Right lobe of liver (tissue), 6 donors: ENCODE data around the gene NBPF26. TPM values are rescaled to one million over a fixed set of nuclear protein-coding genes. Genes with fewer than 3 reads are reported as not detected.
"Not testable (repeated sequence)": the region's sequence is repeated elsewhere in the genome, so short reads cannot be mapped to it uniquely, and the experiment has no call there.

Source experiments
- ATAC-seq, 4 donors: fragments of 200-7000 bp; cut with Tn5 transposase; one replicate each; pipeline ENCODE4 v1.9.1; 2020; ENCODE audit warnings: mild to moderate bottlenecking in 4 of 4, moderate library complexity in 4 of 4
- DNase-seq, 3 donors: peaks; one replicate each; pipeline ENCODE4 v3.0.0-alpha.2; 2020
- H3K27ac ChIP-seq, 3 donors: fragments of 200-600 bp; one replicate each; pipeline ENCODE4 v1.8.0; 2022
- H3K27me3 ChIP-seq, 2 donors: fragments of 200-600 bp; one replicate each; pipeline ENCODE4 v1.8.0; 2022
- H3K36me3 ChIP-seq, 4 donors: fragments of 200-600 bp; sonication (generic) in 1 of 4; one replicate each; pipeline versions ENCODE4 v1.5.1 to v1.8.0; 2017 to 2022; ENCODE audit warnings: control low read depth in 1 of 4
- H3K4me1 ChIP-seq, 4 donors: fragments of 200-600 bp; sonication (generic) in 1 of 4; one replicate each; pipeline versions ENCODE4 v1.5.1 to v1.8.0; 2017 to 2022; ENCODE audit warnings: control low read depth in 1 of 4
- H3K4me3 ChIP-seq, 3 donors: fragments of 200-600 bp; one replicate each; pipeline ENCODE4 v1.8.0; 2022
- H3K9me3 ChIP-seq, 4 donors: fragments of 200-600 bp; sonication (generic) in 1 of 4; one replicate each; pipeline versions ENCODE4 v1.5.1 to v1.8.0; 2017 to 2022; ENCODE audit warnings: control low read depth in 1 of 4
- WGBS: methylation state at CpG from one replicate; pipeline ENCODE4 v1.1.6; 2018; ENCODE audit warnings: low coverage, low lambda C conversion rate; ENCODE audit not compliant: insufficient coverage; ENCODE audit errors: missing lambda C conversion rate; 5-methylcytosine and 5-hydroxymethylcytosine counted together
- intact Hi-C, 2 donors: fragments of 100-400 bp; cut with DNase I; formaldehyde crosslinking; loops; one replicate each; pipeline versions ENCODE4 v1.11.2 to v1.14.1; 2022
- total RNA-seq, 6 experiments: library from RNA; depleted of rRNA in 2 of 6; stranded (reverse); fragments of >200 nt in 2 of 6; fragmentation: NEBNext Ultra II Directional in 3 of 6; extraction: Animal tissue kit (Norgen Biotek cat#: 25700) in 3 of 6; gene quantifications; one replicate each; pipeline versions ENCODE4 v1.1.0 to v1.2.4, GENCODE V29; 2016 to 2023
- TF ChIP-seq, protein P1 (sequence below), 4 donors: fragments of 200-600 bp in 3 of 4; fragments of 450-650 bp in 1 of 4; IDR thresholded peaks; one replicate each; pipeline versions ENCODE4 v1.5.1 to v1.8.0; 2016 to 2022; ENCODE audit warnings: antibody characterized with exemption in 4 of 4, mild to moderate bottlenecking in 2 of 4
- donor health status: DM: no; HTN: yes; CAD: no.
- donor health status: DM: no; HTN: no; CAD: no.
- donor health status: DM: no; HTN: no; CAD: no.
- donor health status: DM: no; HTN: yes; CAD: no.
- donor health status: DM: no; HTN: yes; CAD: no.

The NBPF26 gene
- total RNA-seq, 6 experiments from 2014 or later = 3.3 to 17.2 (median 9.5) TPM

DNA sequence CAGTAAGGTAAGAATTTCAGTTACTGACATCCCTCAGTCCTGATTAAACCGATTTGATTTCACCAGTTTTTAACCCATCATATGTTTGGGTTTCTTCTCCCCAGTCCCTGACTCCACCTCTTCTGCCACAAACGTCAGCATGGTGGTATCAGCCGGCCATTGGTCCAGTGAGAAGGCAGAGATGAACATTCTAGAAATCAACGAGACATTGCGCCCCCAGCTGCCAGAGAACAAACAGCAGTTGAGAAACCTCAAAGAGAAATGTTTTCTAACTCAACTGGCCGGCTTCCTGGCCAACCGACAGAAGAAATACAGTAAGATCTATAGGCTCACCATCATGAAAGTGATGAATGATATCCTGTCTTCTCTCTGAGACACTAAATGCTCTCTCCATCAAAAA, 81.7 kb downstream of the NBPF26 start:
- WGBS = no CpG with 5 or more reads among the region's 7 CpGs
- H3K4me3 ChIP-seq, H3K9me3 ChIP-seq, H3K36me3 ChIP-seq, intact Hi-C loops, ATAC-seq, H3K4me1 ChIP-seq, H3K27ac ChIP-seq, H3K27me3 ChIP-seq: not testable (repeated sequence)
- DNase-seq = peak in 1 of 3 donors; percentile 47

DNA sequence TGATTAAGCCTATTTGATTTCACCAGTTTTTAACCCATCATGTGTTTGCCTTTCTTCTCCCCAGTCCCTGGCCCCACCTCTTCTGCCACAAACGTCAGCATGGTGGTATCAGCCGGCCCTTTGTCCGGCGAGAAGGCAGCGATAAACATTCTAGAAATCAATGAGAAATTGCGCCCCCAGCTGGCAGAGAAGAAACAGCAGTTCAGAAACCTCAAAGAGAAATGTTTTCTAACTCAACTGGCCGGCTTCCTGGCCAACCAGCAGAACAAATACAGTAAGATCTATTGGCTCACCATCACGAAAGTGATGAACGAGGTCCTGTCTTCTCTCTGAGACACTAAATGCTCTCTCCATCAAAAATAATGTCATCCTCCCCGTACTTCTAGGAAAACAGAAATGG, 88.1 kb downstream of the NBPF26 start:
- H3K9me3 ChIP-seq, H3K36me3 ChIP-seq, H3K4me1 ChIP-seq, H3K4me3 ChIP-seq, intact Hi-C loops, H3K27me3 ChIP-seq, H3K27ac ChIP-seq, ATAC-seq: not testable (repeated sequence)
- TF ChIP-seq, protein P1, sequence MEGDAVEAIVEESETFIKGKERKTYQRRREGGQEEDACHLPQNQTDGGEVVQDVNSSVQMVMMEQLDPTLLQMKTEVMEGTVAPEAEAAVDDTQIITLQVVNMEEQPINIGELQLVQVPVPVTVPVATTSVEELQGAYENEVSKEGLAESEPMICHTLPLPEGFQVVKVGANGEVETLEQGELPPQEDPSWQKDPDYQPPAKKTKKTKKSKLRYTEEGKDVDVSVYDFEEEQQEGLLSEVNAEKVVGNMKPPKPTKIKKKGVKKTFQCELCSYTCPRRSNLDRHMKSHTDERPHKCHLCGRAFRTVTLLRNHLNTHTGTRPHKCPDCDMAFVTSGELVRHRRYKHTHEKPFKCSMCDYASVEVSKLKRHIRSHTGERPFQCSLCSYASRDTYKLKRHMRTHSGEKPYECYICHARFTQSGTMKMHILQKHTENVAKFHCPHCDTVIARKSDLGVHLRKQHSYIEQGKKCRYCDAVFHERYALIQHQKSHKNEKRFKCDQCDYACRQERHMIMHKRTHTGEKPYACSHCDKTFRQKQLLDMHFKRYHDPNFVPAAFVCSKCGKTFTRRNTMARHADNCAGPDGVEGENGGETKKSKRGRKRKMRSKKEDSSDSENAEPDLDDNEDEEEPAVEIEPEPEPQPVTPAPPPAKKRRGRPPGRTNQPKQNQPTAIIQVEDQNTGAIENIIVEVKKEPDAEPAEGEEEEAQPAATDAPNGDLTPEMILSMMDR (IDR thresholded peaks at IDR 0.05) = peak in 2 of 4 donors; percentile 21 to 53
- DNase-seq = peak in 1 of 3 donors; percentile 55
- WGBS = no CpG with 5 or more reads among the region's 10 CpGs

DNA sequence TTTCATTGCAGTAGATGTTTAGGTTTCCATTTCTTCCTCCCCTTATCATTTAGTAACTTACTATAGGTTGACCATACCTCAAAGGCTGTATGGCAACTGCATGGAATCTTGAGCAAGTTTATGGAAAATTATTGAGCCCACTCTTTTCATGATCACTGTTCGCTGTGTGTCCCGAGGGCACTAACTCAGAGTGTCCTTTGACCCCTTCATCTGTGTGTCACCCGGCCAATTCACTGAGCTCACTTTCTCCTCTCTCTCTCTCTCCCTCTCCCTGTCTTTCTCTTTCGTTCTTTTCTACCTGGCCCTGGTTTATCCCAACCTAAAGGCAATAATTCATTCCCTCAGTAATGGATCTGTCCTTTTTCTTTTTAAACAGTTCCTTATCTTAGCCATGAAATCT, 101.3 kb downstream of the NBPF26 start:
- ATAC-seq = peak in 2 of 4 donors; percentile 67 to 68
- peak; percentile 20 to 55 (median 50) for DNase-seq
- WGBS = no CpG with 5 or more reads among the region's 4 CpGs
- H3K36me3 ChIP-seq, H3K4me3 ChIP-seq, H3K4me1 ChIP-seq, H3K27me3 ChIP-seq, intact Hi-C loops, H3K27ac ChIP-seq, H3K9me3 ChIP-seq: not testable (repeated sequence)

DNA sequence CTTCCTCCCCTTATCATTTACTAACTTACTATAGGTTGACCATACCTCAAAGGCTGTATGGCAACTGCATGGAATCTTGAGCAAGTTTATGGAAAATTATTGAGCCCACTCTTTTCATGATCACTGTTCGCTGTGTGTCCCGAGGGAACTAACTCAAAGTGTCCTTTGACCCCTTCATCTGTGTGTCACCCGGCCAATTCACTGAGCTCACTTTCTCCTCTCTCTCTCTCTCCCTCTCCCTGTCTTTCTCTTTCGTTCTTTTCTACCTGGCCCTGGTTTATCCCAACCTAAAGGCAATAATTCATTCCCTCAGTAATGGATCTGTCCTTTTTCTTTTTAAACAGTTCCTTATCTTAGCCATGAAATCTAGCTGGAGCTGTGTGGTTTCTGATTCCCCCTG, 102.9 kb downstream of the NBPF26 start:
- H3K27ac ChIP-seq, intact Hi-C loops, H3K4me1 ChIP-seq, H3K4me3 ChIP-seq, H3K27me3 ChIP-seq, H3K36me3 ChIP-seq, H3K9me3 ChIP-seq, DNase-seq: not testable (repeated sequence)
- ATAC-seq = peak in 2 of 4 donors; percentile 59 to 61
- WGBS = no CpG with 5 or more reads among the region's 4 CpGs

DNA sequence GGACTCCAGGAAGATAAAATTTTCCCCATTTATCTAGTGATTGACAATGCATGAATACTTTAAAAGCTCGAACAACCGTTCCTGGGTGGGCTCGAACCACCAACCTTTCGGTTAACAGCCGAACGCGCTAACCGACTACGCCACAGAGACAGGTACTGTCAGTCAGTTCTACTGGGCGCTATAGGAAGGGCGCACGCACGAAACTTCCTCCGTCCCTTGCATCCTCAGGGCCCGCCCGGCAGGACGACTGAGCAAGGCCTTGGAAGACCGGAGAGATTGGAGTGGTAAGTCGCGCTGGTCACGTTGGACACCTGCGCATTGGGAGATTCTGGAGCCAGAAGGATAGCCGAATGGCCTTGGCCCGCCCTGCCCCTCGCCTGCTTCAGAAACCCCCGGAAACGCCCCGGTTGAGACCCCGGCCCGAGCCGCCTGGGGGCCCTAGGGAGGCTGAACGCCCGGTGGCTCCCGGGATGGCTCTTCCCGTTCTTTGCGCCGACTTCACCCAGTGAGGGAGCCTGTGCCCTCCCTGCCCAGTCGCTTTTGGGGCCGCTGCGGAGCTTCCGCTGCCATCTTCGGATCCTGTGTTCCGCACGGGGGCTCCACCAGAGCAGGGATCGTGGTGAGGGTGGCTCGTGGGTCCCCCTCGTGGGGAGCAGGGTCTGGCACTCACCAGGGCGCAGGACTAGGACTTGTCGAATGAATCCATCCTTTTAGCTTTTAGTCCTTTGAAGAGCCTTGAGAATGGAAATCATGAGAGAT, 120.6 kb downstream of the NBPF26 start:
- H3K9me3 ChIP-seq, H3K27me3 ChIP-seq, intact Hi-C loops, H3K4me1 ChIP-seq, H3K36me3 ChIP-seq, ATAC-seq: not testable (repeated sequence)
- peak; percentile 69 to 73 (median 72) for DNase-seq
- peak overlapping the region in 2 of 3 donors; percentile 33 to 57 for H3K27ac ChIP-seq
- no CpG with 5 or more reads among the region's 49 CpGs for WGBS
- TF ChIP-seq, protein P1 (IDR thresholded peaks at IDR 0.05) = peak in 2 of 4 donors; percentile 22 to 31
- H3K4me3 ChIP-seq = peak overlapping the region in 2 of 3 donors; percentile 39 to 59

DNA sequence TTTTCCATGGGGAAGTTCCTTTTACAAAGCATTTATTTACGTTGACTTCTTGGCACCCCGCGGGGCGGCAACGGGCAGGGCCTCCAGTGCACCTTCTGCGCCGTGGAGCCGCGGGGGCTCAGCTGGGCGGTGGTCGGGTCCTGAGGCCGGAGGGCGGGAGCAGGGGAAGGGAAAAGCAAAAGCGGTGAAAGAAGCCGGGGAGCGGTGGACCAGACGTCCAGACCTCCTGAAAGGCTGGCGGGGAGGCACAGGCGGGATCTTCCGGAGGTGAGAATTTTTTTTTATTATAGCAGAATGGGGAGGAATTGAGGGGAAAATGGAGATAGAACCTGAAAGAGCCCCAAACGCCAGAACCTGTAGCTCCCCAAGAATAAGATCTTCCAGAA, 121.2 kb downstream of the NBPF26 start:
- intact Hi-C loops, H3K27me3 ChIP-seq, ATAC-seq, H3K27ac ChIP-seq, DNase-seq, H3K4me1 ChIP-seq, H3K9me3 ChIP-seq, H3K36me3 ChIP-seq: not testable (repeated sequence)
- peak overlapping the region in 1 of 3 donors; percentile 59 for H3K4me3 ChIP-seq
- no CpG with 5 or more reads among the region's 21 CpGs for WGBS

DNA sequence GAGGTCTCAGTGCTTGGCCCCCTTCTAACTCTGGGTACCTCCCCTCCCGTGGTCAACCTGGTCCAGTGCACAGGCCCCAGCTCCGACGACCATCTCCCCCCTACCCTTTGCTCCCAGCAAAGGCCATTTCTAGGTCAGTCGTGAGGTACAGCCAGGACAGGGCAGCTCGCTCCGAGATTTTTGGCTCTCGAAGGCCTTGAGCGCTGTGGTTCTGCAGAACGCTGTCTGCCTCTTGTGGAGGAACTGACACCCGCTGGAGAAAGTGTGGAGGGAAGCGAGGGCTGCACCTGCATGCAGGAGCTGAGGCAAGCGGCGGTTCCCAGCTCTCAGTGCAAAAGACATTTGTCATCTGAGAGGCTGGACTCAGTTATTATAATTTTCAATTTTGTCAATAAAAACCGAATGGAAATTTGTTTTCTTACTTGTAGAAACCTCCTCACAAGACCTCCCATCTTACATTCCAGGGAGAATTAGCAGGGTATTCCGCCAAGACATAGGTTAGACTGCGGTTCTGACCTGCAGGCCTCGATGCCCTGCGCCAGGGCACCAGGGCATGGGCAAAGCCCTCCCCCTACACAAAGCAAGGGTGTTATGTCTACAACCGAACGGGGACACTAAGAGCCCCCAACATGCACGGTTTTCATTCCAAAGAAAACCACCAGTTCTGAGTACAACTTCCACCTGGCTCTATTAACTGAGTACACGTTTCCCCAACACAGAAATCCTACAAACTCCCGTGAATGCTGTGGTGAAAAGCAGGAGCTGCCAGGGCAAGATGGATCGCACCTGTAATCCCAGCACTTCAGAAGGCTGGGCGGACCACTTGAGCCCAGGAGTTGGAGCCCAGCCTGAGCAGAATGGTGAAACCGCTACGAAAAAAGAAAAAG, 125.9 kb downstream of the NBPF26 start:
- H3K9me3 ChIP-seq, intact Hi-C loops, H3K36me3 ChIP-seq, H3K27me3 ChIP-seq, H3K4me1 ChIP-seq: not testable (repeated sequence)
- ATAC-seq (peak; percentile 33 to 45 (median 38)), DNase-seq (peak; percentile 28 to 56 (median 51))
- peak overlapping the region in 1 of 3 donors; percentile 43 for H3K27ac ChIP-seq
- WGBS = no CpG with 5 or more reads among the region's 27 CpGs
- H3K4me3 ChIP-seq = peak overlapping the region in 1 of 3 donors; percentile 48

DNA sequence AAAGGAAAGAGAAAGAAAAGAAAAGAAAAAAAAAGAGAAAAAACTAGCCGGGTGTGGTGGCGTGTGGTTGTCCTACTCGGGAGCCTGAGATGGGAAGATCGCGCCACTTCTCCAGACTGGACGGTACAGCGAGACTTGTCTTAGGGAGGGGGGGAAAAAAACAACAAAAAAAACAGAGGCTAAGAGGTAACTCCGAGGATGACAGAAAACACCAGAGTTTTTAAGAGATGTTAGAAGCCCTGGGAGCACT, 126.5 kb downstream of the NBPF26 start:
- intact Hi-C loops, H3K4me1 ChIP-seq, DNase-seq, H3K27me3 ChIP-seq, ATAC-seq, H3K9me3 ChIP-seq, H3K36me3 ChIP-seq: not testable (repeated sequence)
- no CpG with 5 or more reads among the region's 8 CpGs for WGBS
- Histone ChIP-seq H3K4me3 (peak overlapping the region in 1 of 3 donors; percentile 48), H3K27ac (peak overlapping the region in 2 of 3 donors; percentile 65 to 79)

DNA sequence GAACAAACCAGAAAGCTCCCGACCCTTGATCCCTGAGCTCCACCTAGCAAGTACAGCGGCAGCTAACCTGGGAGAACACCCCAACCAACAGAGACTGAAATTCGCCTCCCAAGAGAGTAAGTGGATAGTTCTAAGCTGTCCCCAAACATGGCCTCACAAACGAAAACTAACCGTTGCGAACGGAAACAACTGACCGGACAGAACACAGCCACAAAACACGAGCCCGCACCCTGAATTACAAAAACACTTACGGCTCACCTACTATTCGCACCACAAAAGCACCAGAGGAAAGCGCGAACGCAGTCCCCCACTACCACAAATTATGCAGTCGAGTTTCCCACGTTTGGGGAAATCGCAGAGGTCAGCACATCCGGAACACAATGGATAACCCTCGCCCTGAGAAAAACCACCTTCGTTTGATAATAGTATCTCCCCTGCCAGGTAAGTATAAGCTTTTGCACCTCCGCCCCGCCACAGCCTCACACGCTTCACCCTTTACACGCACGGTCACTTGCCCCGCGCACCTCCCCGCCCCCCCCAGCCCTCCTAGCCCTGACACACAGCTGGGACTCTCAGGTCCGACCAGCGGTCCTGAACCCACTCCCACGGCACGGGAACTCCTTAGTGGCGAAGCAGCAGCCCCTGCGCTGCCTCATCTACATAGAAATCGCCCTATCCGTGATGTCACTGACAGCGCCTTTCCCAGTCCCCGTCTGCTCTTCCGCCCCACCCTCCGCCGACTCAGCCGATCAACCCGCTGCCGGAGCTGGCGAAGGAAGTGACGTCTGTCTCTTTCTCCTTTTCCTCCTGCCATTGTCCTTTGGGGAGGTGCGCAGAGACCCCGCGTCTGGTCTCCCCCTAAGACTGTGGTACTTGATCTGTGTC, 127.0 kb downstream of the NBPF26 start:
- H3K27me3 ChIP-seq, H3K4me1 ChIP-seq, H3K36me3 ChIP-seq, H3K9me3 ChIP-seq, intact Hi-C loops: not testable (repeated sequence)
- DNase-seq (peak; percentile 80 to 90 (median 89)), ATAC-seq (peak in 3 of 4 donors; percentile 85 to 87 (median 87))
- WGBS = no CpG with 5 or more reads among the region's 50 CpGs
- Histone ChIP-seq H3K4me3 (peak overlapping the region in 1 of 3 donors; percentile 48), H3K27ac (peak overlapping the region in 2 of 3 donors; percentile 65 to 79)
